Stimulated activated CD8-positive, alpha-beta memory T cell treated with anti-CD3 and anti-CD28 coated beads, Interleukin-4, amount 100 ng/mL, for 4 hours (primary cell): ENCODE data around the gene RAD9A.

ENCODE experiments used
- DNase-seq, 2 donors: peaks; one replicate each; pipeline ENCODE4 v3.0.0-alpha.2; 2020; ENCODE audit warnings: low read depth in 2 of 2, low spot score in 1 of 2

RAD9A gene

DNA sequence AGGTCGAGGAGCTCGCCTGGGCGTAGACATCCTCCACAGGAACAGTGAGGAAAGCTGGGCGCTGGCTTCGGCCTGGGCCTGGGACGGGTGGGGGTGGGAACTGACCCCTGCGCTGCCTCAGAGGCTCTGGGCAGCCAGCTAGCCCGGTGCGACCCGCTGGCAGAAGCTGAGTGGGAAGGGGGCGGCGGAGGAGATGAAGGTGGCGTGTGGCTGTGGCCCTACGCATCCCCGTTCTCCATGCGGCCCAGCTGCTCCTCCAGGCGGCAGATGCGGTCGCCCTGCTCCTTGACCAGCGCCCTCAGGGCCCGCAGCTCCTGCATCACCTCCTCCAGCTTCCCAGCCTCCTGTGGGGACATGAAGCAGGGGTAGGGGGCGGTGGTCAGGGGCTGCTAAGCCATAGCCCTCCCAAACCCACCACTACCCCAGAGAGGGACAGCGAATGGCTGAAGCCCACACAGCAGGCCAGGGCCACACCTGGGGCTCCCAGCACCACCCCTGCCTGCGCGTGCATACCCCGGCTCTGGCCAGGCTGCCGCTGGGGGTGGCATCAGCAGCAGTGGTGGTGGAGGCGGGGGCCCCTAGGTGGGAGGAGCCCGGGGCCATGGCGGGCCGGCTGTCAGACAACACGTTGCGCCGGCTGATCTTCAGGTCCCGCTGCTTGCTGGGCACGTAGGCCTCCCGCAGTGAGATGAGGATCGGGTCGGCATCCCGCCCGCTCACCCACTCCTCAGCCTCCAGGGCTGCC is 46.5 kb downstream of the RAD9A start:
- peak in 1 of 2 donors; percentile 48 for DNase-seq

DNA sequence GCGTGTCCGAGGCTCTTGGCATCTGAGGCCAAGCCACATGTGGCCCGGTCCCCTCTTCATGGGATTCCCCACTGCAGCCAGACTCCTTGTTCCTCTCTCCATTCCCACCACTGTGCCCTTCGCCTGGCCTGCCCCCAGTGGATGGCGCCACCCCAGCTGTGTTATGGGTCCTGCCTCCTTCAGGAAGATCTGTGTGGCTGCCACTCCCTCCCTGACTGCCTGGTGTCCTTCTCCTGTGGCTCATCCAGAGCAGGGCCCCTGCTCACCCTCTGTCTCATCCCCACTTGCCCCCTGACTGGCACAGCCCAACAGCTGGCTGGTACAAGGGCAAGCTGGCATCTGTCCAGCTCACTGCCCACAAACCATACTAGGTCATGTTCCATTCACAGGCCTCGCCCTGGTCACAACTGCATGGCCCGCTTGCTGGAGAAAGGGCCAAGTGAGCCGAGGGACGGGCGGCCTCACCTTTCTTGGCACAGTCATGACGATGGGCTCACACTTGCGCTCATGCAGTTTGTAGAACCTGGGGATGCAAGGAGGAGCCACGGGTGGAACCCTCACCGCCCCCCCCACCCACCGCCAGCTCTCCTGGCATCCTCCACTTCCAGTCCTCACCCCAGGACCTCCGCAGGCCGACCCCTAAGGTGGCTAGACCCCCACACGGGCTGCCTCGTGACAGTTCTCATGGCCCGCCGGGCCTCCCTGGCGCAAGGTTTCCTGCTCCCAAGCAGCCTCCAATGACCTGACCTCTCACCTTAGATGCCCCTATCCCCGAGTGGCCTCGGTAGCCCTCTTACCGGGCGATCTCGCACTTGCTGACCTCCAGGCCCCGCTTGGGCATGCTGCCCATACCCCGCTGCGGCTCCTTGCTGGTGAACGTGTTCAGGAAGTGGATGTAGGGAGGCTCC is 47.8 kb downstream of the RAD9A start:
- DNase-seq = no peak

DNA sequence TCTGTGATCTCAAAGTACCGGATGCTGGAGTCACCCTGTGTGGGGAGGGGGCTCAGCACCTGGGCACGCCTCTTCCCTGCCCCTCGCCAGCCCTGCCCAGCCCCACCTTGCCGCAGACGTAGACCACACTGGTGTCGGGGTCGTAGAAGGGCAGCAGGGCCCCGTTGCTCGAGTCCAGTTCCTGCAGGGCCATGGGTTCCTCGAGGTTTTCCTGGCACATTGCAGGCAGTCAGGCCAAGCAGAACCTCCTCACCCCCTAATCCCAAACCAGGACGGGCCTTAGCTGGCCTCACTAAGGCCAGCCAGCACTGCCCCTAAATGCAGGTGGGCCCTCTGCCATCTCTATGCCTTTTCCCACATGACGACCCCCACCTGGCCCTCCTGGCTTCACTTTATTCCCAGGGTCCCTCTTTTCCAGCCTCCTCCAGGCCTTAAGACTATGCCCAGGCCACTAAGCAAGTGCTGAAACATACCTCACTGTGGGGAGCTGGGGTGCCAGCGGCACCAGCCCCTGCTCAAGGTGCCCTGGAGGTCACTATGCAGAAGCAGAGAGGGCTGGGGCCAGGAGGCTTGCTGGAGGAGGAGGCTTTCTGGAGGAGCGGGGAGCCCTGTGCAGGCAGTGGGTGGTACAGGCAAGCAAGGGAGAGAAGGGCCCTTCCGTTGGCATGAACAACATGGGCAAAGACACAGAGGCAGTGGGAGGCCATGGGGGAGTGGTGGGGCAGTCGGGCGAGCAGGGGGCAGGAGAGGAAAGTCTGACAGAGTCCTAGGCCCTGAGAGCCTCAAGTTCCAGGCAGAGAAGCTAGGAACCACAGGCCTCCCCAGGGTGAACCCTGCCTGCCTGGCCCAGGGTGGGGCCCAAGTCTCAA is 48.7 kb downstream of the RAD9A start:
- no peak for DNase-seq

DNA sequence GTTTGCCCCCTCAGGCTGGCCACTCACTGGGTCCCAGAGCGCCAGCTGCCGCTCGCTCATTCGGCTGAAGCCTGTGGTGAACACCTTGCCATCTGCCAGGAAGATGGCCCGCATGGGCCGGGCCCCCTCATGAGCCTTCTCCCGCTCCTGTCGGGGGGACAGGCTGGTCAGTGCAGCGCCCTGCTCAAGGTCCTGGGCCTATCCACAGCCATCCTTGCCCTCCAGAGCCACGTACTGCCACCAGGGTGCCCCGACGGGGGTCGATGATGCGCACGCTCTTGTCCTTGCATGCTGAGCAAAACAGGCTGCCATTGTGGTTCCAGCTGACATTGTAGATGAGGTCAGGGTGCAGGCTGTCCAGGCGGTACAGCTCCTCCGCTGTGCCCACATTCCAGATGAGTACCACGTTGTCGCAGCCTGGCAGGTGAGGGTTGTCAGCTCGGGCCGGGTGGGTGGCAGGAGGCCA is 49.3 kb downstream of the RAD9A start:
- DNase-seq = no peak

DNA sequence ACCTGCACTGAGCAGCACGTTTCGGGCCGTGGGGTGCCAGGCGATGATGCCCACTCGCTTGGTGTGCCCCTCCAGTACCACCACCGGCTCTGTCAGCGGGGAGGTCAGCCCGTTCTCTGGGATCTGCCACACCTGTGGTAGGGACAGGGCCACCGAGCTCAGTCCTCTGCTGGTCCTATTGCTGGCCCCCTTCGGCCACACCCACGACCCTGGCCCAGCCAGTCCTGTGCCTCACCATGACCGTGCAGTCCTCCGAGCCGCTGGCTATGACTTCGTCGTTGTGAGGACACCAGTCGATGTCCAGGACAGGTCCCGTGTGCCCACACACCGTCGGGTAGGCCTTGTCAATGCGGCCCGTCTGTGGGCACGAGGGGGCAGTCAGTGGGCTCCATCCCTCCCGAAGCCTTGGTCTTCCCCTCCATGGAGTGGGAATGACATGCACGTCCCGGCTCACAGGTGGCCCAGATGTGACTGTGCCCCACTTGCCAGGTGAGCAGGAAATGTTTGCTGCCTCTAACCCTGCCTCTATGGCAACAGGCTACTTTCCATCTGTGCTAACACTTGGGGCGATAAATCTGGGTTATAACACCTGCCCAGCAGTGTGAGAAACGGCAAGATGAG is 50.1 kb downstream of the RAD9A start:
- DNase-seq = no peak

DNA sequence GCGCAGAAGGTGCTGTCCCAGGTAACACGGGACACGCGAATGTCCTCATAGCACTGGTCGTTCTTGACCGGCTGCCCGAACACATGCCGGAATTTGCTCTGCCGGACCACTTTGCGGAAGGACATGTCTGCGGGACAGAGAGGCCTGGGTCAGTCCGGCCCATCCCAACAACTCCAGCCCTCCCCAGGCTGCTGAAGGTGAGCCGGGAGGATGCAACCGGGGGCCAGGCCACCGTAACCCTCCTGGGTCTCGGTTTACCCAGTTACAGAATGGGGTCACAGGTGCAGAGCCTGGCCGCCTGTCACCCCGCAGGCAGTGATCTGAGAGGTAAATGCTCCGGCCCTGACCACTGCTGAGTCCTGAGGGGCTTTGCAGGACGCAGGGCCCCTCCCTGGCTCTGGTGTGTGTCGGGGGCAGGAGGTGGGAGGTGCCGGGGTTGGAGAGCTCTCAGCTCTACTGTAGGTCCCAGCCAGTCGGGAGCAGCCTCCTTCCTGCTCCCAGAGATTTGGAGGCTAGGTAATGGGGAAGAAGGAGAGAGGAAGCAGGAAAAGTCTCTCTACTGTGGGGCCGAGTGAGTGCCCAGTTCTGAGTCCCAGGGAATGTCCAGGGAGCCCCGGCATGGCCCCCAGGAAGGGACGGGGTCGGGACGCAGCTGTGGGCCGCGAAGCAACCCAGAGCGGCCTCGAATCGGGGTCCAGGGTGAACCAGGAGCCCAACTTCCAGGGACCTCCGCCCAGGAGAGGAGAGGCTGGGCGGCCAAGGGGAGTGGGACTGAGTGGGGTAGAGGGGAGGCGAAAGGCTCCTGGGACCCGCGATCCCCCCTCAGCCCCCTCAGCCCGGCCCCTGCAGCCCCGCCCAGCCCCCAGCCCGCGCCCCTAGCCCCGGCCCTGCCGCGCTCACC is 51.0 kb downstream of the RAD9A start:
- DNase-seq = no peak

DNA sequence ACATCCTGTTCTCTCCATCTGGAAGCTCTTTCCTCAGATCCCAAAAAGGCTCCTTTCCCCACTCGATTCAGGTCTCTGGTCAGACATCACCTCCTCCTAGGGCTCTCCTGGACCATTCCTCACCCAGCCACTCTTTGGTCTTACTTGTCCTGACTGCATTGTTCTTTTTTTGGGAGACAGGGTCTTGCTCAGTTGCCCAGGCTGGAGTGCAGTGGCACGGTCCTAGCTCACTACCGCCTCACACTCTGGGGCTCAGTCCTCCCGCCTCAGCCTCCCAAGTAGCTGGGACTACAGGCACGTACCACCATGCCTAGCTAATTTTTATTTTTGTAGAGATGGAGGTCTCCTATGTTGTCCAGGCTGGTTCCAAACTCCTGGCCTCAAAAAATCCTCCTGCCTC is 53.7 kb downstream of the RAD9A start:
- DNase-seq = no peak
